ENCODE data around the gene TM9SF4.

DNA sequence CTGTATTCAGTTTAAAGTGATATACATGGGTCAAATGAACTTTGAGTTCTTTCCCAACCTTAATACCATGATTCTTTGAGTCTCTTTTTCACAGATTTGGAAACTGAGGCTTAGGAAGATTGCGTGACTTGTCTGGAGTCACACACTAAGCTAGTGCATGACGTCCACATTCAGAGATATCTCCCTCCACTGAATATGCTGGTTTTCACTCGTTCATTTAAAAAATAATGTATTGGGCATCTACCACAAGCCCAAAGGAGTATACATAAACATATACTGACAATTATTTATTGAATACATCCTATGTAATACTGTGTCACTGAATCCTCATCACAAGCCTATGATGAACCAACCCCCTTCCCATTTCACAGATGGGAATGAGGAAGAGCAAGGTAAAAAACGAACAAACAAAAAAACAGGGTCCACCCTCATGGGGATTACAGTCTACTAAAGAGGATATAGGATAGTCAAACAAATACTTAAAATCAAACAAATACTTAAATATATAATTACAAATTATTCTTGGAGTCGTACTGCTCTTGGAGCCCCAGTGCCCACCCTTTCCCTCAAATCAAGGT, 611 bp upstream of the TM9SF4 start:
- TF ChIP-seq, protein P1, sequence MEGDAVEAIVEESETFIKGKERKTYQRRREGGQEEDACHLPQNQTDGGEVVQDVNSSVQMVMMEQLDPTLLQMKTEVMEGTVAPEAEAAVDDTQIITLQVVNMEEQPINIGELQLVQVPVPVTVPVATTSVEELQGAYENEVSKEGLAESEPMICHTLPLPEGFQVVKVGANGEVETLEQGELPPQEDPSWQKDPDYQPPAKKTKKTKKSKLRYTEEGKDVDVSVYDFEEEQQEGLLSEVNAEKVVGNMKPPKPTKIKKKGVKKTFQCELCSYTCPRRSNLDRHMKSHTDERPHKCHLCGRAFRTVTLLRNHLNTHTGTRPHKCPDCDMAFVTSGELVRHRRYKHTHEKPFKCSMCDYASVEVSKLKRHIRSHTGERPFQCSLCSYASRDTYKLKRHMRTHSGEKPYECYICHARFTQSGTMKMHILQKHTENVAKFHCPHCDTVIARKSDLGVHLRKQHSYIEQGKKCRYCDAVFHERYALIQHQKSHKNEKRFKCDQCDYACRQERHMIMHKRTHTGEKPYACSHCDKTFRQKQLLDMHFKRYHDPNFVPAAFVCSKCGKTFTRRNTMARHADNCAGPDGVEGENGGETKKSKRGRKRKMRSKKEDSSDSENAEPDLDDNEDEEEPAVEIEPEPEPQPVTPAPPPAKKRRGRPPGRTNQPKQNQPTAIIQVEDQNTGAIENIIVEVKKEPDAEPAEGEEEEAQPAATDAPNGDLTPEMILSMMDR (IDR thresholded peaks at IDR 0.05 in 4 of 5, conservative IDR thresholded peaks at IDR 0.05 in 1 of 5) = no peak
- no peak for TF ChIP-seq POLR2A (IDR thresholded peaks at IDR 0.05)
